Left ventricle myocardium inferior (tissue), 1 donor: ENCODE data around the gene DEAF1. TPM values are rescaled to one million over a fixed set of nuclear protein-coding genes. Genes with fewer than 3 reads are reported as not detected.

Experiments
- DNase-seq: peaks from one replicate; pipeline ENCODE4 v3.0.0-alpha.2; 2020
- H3K27ac ChIP-seq: fragments of 200-600 bp; replicated peaks from 2 replicates; pipeline ENCODE4 v1.8.0; 2021
- H3K27me3 ChIP-seq: fragments of 200-600 bp; 2 replicates; pipeline ENCODE4 v1.8.0; 2021; ENCODE audit warnings: low read depth
- H3K36me3 ChIP-seq: fragments of 200-600 bp; 2 replicates; pipeline ENCODE4 v1.8.0; 2021
- H3K4me1 ChIP-seq: fragments of 200-600 bp; 2 replicates; pipeline ENCODE4 v1.8.0; 2021
- H3K4me3 ChIP-seq: fragments of 200-600 bp; 2 replicates; pipeline ENCODE4 v1.8.0; 2021; ENCODE audit warnings: mild to moderate bottlenecking, moderate library complexity
- H3K9me3 ChIP-seq: fragments of 200-600 bp; replicated peaks from 2 replicates; pipeline ENCODE4 v1.8.0; 2021
- CTCF ChIP-seq: fragments of 200-600 bp; IDR thresholded peaks from 2 replicates; pipeline ENCODE4 v1.8.0; 2021; ENCODE audit warnings: antibody characterized with exemption, mild to moderate bottlenecking, borderline replicate concordance
- intact Hi-C: fragments of 100-400 bp; cut with micrococcal nuclease; formaldehyde crosslinking; loops from one replicate; pipeline ENCODE4 v1.11.0; 2022
- total RNA-seq: library from RNA; stranded (reverse); fragmentation: NEBNext Ultra II Directional; extraction: Animal tissue kit (Norgen Biotek cat#: 25700); gene quantifications from one replicate; pipeline ENCODE4 v1.2.1, GENCODE V29; 2021
- donor health status: DM: no; HTN: yes; CAD: no; lungs with severe emphysema.

DEAF1 gene
- total RNA-seq, 1 donor from 2014 or later, result 18.1 TPM

- intact Hi-C loops, result no loop called here
- H3K36me3 ChIP-seq, result no peaks in the 10 kb centered on the region
- H3K9me3 ChIP-seq, result no peaks in the 10 kb centered on the region
- DNase-seq, result no peak
- no peak overlapping the region for H3K4me3 ChIP-seq
- H3K27ac ChIP-seq, result no peak overlapping the region
- H3K4me1 ChIP-seq, result peaks cover 15% of the 10 kb centered on the region
- TF ChIP-seq CTCF, result no peak
- peaks cover 29% of the 10 kb centered on the region for H3K27me3 ChIP-seq
Observed at GRCh38 chr11:627308-627576, 67.8 kb downstream of the DEAF1 start.

- intact Hi-C loops, result no loop called here
- no peak for TF ChIP-seq CTCF
- DNase-seq, result no peak
- Histone ChIP-seq H3K9me3 (no peaks in the 10 kb centered on the region), H3K27ac (no peak within 1 kb of the TSS), H3K4me1 (peaks cover 15% of the 10 kb centered on the region), H3K36me3 (no peaks in the 10 kb centered on the region), H3K27me3 (peaks cover 29% of the 10 kb centered on the region), H3K4me3 (no peak within 1 kb of the TSS)
Observed at GRCh38 chr11:626475-627307, 68.3 kb downstream of the DEAF1 start, which contains the start of gene SCT. Gene SCT, minus strand, starts transcription at chr11:627181. Its CDS starts 38 bp downstream, at chr11:627143.

GRCh38 chr11:625636-626268 lies 69.3 kb downstream of the DEAF1 start:
- no peak for DNase-seq
- H3K9me3 ChIP-seq, result no peaks in the 10 kb centered on the region
- no peak overlapping the region for H3K4me3 ChIP-seq
- intact Hi-C loops, result no loop called here
- H3K27ac ChIP-seq, result no peak overlapping the region
- H3K36me3 ChIP-seq, result no peaks in the 10 kb centered on the region
- peaks cover 15% of the 10 kb centered on the region for H3K4me1 ChIP-seq
- peaks cover 29% of the 10 kb centered on the region for H3K27me3 ChIP-seq
- no peak for TF ChIP-seq CTCF

GRCh38 chr11:624705-625635 lies 70.1 kb downstream of the DEAF1 start, which contains the start of gene CDHR5:
Gene CDHR5, minus strand, starts transcription at chr11:624955. Its CDS starts 53 bp downstream, at chr11:624902.
- no peak within 1 kb of the TSS for H3K4me3 ChIP-seq
- H3K27me3 ChIP-seq, result peaks cover 29% of the 10 kb centered on the region
- intact Hi-C loops, result no loop called here
- DNase-seq, result no peak
- no peak within 1 kb of the TSS for H3K27ac ChIP-seq
- H3K36me3 ChIP-seq, result no peaks in the 10 kb centered on the region
- no peaks in the 10 kb centered on the region for H3K9me3 ChIP-seq
- no peak for TF ChIP-seq CTCF
- peaks cover 19% of the 10 kb centered on the region for H3K4me1 ChIP-seq

GRCh38 chr11:623999-624704 lies 70.9 kb downstream of the DEAF1 start:
- peaks cover 15% of the 10 kb centered on the region for H3K4me1 ChIP-seq
- no peak overlapping the region for H3K4me3 ChIP-seq
- no peak for TF ChIP-seq CTCF
- intact Hi-C loops, result no loop called here
- H3K27ac ChIP-seq, result no peak overlapping the region
- no peak for DNase-seq
- H3K9me3 ChIP-seq, result no peaks in the 10 kb centered on the region
- peaks cover 29% of the 10 kb centered on the region for H3K27me3 ChIP-seq
- no peaks in the 10 kb centered on the region for H3K36me3 ChIP-seq
